NCI-H345 treated with DMSO at 0.1 percent for 48 hours (cell line): ENCODE results near the gene C1orf167.

Source experiments
- DNase-seq: peaks from one replicate; lab custom pipeline; 2025; ENCODE audit not compliant: unreplicated experiment; lab: John Stamatoyannopoulos, UW

Gene C1orf167, protein sequence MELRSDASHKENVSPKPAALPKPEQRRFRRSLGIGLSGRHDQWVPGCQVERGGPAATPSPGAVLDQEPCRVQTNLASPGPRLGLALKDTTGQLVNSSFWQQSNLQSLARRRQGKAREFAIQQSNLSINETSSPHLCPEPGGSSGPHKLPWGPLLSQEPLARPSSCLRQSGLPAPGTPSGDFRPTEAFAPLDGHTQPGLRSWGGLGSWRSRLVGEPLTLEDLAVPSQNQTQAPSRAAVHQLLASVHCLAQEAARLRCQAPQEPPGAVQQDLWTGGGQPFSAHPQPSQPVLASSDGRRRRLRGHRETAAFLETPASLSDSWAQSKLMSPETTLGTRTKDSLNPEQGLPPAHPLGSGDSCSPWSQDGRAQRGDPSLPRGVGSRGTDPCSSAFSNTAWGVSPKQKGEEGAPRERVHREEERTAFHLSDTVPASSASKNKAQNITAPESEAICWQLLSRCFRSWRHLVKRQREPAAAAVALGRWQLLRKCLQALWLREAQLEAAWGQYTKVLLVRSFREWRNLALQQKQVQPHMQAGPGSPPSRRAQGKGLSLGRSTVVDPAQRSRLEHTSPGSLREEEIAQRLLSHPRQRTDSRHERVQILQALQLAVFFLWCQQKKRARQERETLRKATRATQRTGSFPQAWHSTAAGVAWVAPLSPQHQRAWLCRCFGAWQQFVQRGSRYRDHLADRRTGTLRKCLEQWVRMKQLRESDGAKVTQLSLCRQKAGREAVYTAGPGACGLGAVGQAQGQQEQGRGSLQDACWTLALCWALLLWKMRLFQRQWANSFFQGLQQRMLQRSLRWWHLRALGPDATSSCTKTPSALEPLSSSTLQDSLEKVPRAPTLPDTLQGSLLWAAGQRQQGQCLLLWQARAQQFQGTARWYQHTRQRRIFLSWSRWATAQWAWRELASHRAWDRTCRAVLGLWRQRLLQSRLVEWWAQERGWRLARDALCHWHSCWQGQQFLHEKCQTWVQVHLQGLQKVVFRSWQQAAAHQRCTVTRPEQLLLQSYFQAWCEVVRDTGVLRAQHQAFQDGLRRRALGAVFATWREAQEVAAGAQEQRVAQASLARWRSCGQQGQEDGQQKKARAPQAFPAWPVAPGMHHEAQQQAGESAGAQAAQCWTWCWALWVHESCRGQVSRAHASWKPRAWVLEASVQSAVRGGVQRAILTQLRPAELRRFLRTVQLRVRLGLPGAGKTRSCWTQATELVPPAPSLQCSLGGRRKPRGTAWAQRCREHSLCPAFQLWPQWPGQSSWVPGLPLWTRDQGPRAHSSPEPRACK (N-terminal part only)

DNA sequence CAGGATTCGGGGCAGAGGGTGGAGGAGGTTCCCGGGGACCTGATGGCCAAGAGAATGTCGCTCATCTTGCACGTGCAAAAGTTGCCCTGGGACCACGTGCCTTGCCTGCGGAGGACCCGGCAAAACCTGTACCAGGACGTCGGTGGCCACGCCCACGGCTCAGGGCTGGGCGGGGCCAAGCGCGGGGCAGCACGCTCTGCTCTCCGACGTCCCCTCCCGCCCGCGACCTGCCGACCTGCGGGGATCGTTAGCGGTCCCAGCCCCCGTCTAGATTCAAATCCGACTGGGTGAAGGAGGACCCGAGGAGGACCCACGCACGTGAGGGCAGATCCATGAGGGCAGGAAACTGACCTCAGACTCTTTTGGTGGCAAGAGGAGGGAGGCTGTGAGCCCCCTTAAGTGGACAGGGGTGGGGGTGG lies at the start of gene C1orf167:
Gene C1orf167 (plus strand): TSS at position 206 of the 419 bp plus-strand sequence. CDS start 2,208 bp downstream, outside the sequence.
- DNase-seq: no peak

DNA sequence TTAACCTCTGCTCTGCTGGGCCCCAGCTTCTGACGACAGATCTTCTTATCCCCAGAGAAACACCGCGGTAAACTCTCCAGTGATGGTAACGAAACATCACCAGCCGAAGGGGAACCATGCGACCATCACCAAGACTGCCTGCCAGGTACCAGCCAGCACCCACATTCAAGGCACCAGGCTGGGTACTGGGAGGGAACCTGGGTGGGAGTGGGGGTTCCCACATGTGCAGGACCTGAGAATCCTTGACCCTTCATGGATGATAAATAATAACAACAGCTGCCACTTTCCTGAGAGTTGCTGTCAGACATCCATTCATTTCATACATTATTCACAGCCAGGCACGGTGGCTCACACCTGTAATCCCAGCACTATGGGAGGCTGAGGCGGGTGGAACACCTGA lies 49.7 kb upstream of the C1orf167 start:
- DNase-seq: no peak

DNA sequence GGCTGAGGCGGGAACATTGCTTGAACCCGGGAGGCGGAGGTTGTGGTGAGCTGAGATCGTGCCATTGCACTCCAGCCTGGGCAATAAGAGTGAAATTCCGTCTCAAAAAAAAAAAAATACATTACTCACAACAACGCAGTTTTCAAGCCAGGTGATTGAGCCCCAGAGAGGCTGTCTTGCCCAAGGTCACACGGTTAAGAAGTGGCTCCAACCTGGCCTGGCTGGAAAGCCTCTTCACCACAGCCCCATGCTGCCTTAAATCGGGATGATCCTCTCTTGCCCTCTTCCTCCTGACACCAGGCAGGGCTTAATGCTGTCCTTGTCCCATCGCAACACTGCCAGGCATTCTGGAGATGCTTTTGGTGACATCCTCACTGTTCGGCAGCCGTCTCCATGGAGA lies 48.9 kb upstream of the C1orf167 start:
- no peak for DNase-seq

DNA sequence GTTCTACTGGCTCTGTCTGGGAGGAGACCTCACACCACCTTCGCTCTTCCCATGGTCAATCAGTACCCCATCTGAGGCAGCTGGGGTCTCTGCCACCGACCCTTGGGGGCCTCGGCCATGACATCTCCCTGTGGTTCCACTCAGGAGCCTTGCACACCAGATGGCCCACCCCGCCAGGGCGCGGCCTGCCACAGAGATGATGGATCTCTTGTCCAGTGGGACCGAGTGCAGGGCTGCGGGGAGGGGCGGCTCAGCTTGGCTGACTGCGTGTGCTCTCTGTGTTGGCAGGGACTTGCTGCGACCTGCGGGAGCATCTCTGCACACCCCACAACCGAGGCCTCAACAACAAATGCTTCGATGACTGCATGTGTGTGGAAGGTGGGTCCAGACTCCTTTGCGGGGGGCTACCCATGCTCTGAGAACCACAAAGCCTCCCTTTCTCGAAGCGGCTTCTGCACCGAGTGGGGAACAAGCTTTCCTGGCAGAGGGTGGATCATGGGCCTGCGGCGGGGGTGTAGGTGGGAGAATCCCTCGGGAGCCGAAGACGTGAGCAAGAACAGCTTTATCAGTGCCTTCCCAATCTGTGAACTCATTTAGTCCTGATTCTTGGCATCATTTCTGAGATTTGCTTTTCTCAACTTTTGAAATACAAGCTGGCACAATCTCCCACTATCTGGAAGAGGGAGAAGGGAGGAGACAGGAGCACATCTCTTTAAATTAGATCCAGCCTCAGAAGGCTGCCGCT lies 47.0 kb upstream of the C1orf167 start:
- no peak for DNase-seq

DNA sequence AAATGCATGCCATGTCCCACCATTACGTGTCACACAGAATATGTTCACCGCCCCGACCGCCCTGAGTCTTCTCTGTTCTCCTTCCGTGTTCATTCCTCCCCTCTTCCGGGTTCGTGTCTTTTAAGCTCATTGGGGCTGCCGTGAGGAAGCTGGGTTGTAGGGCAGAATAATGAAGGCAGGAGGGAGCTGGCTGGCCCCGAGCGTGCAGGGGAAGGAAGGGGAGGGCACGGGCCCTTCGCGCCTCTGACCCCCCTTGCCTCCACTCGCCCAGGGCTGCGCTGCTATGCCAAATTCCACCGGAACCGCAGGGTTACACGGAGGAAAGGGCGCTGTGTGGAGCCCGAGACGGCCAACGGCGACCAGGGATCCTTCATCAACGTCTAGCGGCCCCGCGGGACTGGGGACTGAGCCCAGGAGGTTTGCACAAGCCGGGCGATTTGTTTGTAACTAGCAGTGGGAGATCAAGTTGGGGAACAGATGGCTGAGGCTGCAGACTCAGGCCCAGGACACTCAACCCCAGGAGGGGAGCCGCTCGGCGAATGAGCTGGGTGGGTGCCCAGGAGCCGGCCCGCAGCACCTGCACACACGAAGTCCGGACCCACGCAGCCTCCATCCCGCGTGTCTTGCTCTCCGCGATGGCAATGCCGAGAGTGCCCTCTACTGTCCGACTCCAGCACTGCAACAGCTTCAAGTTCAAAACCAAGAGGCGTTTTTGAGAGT lies 42.5 kb upstream of the C1orf167 start:
- peak; percentile 76 for DNase-seq

DNA sequence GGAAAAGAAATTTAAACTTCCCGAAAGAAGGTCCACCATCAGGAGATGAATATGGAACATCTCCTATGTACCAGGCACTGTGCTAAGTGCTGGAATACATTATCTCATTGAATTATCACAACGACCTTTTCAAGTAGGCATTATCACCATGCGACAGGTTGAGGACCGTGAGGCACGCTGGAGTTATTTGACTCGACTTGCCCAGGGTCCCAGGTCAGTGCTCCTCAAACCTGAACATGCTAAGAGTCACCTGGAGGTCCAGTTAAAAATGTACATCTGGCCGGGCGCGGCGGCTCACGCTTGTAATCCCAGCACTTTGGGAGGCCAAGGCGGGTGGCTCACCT lies 42.0 kb upstream of the C1orf167 start:
- no peak for DNase-seq

DNA sequence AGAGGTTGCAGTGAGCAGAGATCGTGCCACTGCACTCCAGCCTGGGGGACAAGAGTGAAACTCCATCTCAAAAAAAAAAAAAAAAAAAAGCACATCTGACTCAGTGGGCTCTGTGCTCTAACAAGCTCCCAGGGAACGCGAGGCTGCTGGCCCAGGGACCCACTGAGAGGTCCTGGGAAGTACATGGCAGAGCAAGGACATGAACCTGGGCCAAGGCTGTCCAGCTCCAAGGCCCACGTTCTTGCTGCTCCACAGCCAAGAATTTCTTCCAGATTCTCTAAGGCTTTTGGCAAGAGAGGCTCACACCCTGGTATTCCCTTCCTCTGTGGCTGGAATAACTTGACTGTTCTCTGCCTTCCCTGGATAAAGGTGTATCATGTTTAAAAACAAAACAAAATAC lies 41.5 kb upstream of the C1orf167 start:
- no peak for DNase-seq

DNA sequence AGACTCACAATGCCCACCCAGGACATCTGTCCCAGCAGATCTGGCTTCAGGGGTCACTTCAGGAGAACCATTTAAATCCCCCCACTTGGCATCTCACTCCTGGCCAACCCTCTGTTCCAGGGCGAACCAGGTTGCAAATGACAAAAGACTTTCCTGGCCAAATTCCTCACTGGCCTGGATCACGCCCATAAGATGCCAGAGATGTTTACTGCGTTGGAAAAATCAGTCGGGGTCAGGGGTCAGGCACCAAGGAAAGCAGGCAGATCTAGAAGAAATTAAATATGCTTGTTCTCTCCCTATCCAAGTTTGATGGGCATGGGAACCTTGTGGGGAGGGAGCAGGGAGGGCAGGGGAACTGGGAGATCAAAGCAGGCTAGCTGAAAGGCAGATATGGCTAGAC lies 40.7 kb upstream of the C1orf167 start:
- no peak for DNase-seq

DNA sequence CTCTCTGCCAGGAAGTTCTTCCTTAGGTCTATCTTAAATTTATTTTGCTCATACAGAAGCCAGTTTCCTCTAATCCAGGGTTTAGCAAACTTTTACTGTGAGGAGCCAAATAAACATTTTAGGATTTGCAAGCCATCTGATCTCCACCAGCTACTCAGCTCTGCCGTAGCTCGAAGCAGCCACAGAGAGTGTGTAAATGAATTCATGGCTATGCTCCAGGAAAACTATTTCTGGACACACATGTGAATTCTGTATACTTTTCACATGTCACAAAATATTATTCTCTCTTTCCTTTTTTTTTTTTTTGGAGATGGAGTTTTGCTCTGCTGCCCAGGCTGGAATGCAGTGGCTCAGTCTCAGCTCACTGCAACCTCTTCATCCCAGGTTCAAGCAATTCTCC lies 39.5 kb upstream of the C1orf167 start:
- DNase-seq: no peak

DNA sequence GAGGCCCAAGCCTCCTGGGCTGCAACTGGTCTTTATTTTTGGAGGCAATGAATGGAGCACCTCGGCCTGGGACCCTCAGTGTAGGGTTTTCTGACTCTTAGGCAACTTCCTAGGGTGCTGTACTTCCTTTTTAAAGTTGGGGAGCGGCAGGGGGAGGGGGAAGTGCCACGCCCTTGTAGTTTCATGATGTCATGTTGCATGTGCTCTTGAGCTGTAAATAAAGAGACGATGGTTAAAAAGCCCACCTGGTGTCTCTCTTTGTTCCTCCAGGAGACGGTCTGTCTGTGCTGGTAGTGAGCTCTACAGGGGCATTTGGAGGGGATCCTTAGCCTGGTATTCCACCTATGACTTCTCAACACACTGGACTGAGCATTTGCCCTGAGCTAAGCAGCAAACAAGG lies 36.4 kb upstream of the C1orf167 start:
- DNase-seq: peak; percentile 13

DNA sequence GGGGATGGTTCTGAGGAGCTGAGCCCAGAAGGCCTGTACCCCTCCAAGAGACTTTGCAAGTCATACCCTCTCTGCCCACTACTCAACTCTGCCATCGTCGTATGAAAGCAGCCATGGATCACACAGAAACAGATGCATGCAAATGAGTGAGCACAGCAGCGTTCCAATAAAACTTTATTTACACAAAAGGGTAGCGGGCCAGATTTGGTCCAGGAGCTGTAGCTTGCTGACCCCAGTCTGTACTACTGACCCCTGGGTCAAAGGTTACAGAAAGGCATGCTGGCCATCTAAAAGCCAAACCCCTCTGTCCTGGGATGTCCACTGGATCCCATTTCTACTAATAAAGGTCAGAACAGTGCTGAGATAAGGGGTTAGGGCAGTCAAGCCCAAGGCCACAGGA lies 34.9 kb upstream of the C1orf167 start:
- DNase-seq: no peak

DNA sequence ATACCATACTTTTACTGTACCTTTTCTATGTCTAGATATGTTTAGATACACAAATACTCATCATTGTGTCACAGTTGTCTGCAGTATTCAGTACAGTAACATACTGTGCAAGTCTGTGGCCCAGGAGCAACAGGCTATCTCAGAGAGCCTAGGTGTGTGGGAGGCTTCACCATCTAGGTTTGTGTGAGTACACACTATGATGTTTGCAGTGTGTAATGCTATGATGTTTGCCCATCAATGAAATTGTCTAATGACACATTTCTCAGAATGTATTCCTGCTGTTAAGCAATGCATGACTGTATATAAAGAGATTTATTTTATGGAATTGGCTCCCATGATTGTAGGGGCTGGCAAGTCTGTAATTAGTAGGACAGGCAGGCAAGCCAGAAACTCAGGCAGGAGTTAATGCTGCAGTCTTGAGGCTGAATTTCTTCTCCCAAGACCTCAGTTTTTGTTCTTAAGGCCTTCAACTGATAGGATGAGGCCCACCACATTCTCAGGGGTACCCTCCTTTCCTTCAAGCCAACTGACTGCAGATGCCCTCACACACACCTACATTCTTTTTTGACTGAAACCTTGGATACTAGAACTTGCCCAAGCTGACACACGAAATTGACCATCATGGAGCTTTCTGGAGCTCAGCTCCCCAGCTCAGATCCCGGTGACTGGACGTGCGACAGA lies 33.7 kb upstream of the C1orf167 start:
- DNase-seq: no peak

DNA sequence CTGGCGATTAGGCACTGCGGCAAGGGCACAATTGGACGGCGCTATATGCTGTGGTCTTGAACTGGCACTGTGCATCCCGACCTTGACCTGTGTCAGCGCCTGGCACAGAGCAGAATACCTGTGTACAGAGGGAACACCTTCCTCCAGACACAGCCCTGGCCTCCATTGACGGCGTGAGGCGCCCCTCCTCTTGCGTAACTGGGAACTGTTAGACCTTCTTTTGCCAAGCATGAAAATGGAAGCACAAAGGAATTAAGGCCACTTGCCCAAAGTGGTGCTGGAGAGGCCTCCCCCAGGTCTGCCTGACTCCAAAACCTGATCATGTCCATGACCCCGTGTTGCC lies 32.9 kb upstream of the C1orf167 start:
- DNase-seq: no peak

DNA sequence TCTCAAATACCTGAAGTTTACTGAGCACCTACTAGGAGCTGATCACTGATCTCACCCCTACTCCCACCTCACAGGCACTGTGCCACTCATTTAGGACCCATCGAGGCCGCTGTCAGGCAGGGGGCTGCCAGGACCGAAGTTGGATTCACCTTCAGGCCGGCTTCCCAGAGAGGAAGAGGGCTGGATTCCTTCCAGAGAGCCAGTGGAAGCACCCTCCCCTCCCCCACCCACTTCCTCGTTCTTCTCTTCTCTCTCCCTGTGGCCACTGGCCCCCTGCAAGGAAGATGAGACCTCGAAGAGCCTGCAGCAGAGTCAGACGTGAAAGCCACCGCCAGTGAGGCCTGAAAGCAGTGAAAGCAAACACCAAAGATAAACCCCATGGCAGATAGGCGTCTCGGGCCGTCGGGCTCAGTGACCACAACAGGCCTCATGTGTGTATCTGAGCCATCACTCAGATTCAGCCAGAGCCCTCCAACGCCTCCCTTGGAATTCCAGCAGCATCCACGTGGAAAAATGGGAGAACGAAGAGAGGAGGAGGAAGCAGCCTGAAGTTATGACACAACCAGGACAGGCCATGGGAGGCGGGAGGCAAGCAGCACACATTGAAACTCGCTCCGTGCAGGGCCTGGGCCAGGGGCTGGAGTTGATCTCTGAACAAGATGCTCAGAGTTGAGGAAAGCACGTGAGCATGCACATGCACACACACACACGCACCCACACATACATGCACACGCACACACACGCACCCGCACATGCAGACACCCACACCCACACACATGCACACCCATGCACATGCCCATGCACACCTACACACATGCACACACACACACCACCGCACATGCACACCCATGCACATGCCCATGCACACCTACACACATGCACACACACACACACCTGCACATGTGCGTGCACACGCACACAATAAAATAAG lies 32.2 kb upstream of the C1orf167 start:
- DNase-seq: no peak

DNA sequence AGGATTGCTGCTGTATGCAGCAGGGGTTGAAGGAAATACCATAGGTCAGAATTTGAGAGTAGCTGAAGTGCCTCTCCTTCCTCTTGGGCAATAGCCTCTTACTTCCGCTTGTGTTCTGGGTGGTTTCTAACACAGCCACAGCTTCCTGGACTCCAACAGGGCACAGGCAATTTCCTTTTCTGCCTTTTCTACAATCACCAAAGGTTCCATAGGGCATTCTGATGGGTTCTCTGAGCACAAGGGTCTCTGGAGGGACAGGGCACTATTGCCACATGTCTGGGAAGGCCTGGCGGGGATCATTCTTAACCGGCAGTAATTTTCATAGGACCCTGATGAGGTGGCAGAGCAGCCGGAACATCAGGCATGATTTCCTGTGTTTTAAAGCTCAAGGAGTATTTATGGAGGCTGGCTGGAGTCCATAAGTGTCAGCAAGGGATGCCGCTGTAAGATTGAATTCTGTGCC lies 31.5 kb upstream of the C1orf167 start:
- DNase-seq: no peak

DNA sequence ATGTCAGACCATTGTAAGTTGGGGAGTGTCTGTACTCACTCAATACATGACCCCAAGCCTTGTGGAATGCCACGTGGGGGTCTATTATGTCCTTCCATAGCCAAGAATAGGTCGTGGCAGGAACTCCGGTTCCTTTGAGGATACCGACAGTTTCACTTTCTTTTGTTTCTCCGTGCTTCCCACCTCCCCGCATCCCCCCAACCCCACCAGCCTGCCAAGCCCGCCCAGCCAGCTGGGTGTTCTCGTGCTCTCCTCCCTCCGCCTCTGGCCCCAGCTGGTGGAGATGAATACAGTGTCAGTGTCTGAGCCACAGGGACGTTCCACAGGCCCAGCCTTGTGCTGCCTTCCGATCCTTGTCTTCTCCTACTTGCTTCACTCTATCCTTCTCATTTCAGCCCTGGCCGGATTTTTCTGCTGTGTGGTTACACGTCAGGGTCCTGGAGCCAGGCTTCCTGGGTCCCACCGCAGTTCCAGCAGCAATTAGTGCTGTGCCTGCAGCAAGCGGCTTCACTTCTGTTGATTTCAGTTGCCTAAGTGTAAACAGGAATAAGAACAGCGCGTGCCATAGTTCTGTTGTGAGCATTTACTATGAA lies 30.2 kb upstream of the C1orf167 start:
- DNase-seq: no peak

DNA sequence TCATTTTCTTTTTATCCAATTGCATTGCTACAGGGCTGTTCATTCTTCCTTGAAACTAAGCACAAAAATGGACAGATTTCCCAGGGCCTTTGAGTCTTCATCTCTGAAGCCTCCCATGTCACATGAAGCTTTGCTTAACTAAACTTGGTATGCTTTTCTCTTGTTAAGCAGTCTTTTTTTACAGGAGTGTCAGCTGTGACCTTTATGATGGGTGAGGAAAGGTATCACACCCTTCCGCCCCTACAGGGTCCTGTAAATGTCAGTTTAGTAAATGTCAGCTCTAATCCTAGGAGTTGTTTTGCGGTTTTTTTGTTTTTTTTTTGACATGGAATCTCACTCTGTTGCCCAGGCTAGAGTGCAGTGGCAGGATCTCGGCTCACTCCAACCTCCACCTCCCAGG lies 28.7 kb upstream of the C1orf167 start:
- no peak for DNase-seq

DNA sequence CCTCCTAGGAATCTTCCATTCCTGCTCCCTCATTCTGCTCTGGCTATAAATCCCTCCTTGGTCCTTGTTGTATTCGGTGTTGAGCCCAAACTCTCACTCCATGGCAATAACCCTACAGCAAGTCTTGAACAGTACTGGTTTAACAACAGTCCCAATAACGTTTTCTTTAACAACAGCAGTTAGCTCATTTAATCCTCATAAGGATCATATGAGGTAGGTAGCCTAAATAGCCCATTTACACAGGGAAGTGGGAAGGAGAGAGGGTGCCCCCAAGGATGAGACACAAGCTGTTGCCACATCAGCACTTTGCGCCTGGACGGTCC lies 26.5 kb upstream of the C1orf167 start:
- no peak for DNase-seq
